Measurements from ENCODE around the gene CNNM4.
A peak's percentile ranks its signal among the peaks of the same experiment; 100 is the strongest.

Gene CNNM4

DNA sequence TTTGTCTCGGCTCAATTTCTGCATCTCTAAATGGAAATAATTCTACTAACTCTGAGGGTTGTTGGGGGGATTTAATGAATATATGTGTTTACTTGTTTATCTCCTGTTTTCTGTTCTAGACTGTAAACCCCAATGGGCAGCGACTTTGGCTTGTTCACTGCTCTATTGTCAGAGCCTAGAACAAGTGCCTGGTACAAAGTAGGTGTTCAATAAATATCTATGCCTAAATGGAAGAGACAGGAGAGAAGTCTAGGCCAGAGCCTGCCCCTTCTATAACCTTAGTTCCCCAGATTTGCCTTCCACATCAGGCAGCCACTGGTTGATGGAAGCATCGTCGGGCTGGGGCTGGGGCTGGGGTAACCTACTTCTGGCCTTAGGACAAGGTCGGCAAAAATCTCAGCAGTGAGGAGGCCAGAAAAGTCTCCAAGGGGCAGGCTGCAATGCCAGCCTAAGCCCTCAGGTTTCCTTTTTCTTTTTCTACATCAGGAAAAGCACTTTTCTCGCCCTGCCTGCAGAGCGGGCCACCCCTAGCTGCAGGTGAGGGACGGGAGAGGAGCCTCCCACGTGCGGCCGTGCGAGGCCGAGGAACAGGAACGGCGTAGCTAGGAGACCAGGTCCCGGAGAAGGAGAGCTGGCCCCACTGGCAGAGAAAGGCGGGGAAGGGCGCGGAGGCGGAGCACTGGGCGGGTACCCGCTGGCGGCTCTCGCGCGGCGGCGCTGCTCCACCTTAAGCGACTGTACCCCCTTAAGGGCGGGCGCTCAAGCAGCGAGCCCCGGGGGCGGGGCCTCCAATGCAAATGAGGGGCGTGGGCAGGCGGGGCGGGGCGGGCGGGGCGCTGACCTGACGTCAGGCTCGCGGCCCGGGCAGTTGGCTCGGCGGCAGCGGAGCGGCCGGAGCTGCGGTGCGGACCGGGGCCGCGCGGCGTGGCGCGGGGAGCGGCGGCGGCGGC lies at the start of gene CNNM4:
Gene CNNM4, plus strand, starts transcription at position 867 of the 950 bp plus-strand sequence. CDS start 98 bp downstream, outside the sequence.
- TF ChIP-seq, protein P1, sequence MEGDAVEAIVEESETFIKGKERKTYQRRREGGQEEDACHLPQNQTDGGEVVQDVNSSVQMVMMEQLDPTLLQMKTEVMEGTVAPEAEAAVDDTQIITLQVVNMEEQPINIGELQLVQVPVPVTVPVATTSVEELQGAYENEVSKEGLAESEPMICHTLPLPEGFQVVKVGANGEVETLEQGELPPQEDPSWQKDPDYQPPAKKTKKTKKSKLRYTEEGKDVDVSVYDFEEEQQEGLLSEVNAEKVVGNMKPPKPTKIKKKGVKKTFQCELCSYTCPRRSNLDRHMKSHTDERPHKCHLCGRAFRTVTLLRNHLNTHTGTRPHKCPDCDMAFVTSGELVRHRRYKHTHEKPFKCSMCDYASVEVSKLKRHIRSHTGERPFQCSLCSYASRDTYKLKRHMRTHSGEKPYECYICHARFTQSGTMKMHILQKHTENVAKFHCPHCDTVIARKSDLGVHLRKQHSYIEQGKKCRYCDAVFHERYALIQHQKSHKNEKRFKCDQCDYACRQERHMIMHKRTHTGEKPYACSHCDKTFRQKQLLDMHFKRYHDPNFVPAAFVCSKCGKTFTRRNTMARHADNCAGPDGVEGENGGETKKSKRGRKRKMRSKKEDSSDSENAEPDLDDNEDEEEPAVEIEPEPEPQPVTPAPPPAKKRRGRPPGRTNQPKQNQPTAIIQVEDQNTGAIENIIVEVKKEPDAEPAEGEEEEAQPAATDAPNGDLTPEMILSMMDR (IDR thresholded peaks at IDR 0.05; ENCODE audit: insufficient read depth, low read depth, low read length, missing control alignments), result no peak
- DNase-seq (ENCODE audit: low read depth), result peak; percentile 96
- H3K4me3 ChIP-seq (ENCODE audit: low read depth, low read length), result peak within 1 kb of the TSS; percentile 70

DNA sequence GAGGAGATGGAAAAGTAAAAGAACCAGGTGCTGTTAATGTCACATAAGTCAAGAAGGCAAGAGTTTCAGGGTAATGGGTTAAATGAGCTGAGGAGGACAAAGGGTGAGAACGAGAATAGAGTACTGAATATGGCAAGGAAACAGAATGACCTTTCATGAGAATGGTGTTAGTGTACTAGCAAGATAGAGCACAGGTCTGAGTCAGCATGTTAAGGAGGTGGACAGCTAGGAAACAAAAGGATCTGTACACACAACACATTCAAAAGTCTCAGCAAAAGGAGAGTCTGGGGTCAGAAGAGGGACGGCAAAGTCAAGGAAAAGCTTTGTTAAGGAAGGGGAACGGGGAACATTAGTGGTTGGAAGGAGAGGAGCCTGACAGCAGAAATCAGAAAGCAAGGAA lies 49.7 kb upstream of the CNNM4 start:
- no peak for DNase-seq (ENCODE audit: low read depth)
- TF ChIP-seq, protein P1 (IDR thresholded peaks at IDR 0.05; ENCODE audit: insufficient read depth, low read depth, low read length, missing control alignments), result no peak

DNA sequence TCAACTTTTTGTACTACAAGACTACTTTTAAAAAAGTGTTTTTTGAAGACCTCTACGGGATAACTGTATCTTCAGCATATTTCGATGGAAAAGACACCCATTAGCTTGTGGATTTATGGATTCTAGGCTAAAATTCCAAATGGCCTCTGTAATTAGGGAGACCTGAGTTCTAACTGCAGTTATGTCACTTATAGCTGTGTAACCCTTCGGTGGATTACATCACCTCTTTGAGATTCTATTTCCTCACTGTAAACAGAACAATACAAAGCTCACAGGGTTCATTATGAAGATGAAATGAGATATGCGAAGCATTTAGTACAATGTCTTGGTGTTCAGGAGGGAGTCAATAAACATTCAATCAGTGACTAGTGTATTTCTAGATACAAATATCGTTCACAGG lies 45.0 kb upstream of the CNNM4 start:
- no peak for DNase-seq (ENCODE audit: low read depth)
- H3K4me3 ChIP-seq (ENCODE audit: low read depth, low read length), result no peak overlapping the region
- TF ChIP-seq, protein P1 (IDR thresholded peaks at IDR 0.05; ENCODE audit: insufficient read depth, low read depth, low read length, missing control alignments), result no peak

More for the DNA sequence above, 49.7 kb upstream of the CNNM4 start:
- H3K4me3 ChIP-seq (ENCODE audit: low read depth, low read length), result no peak overlapping the region

DNA sequence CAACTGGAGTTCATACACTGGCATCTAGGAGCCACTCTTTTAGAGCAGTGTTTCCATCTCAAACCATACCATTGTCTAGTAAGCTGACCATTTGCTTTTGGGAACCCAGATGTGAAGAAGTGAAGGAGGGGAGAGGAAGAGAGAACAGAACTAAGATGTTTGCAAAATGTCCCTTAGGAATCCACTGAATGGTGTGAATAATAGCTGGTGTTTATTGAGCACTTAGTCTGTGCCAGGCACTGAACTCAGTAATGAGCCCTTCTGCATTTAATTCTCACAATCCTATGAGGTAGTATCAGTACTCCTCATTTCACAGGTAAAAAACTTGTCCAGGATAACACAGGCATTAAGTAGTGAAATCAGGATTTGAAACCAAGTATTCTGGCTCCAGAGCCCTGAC lies 44.3 kb upstream of the CNNM4 start:
- TF ChIP-seq, protein P1 (IDR thresholded peaks at IDR 0.05; ENCODE audit: insufficient read depth, low read depth, low read length, missing control alignments), result no peak
- no peak overlapping the region for H3K4me3 ChIP-seq (ENCODE audit: low read depth, low read length)
- DNase-seq (ENCODE audit: low read depth), result no peak

DNA sequence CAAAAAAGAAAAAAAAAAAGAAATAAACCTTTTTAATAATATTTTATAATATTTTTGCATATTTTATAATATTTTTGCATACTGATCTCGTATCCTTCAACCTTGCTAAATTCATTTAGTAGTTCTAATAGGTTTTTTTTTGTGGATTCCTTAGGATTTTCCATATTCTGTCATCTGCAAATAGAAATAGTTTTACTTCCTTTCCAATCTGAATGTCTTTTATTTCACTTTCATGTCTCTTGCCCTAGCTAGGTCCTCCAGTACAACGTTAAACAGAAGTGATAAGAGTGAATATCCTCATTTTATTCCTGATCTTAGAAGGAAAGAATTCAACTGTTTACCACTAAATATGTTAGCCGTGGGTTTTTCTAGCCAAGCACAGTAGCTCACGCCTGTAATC lies 34.6 kb upstream of the CNNM4 start:
- TF ChIP-seq, protein P1 (IDR thresholded peaks at IDR 0.05; ENCODE audit: insufficient read depth, low read depth, low read length, missing control alignments), result no peak
- no peak overlapping the region for H3K4me3 ChIP-seq (ENCODE audit: low read depth, low read length)
- DNase-seq (ENCODE audit: low read depth), result no peak

DNA sequence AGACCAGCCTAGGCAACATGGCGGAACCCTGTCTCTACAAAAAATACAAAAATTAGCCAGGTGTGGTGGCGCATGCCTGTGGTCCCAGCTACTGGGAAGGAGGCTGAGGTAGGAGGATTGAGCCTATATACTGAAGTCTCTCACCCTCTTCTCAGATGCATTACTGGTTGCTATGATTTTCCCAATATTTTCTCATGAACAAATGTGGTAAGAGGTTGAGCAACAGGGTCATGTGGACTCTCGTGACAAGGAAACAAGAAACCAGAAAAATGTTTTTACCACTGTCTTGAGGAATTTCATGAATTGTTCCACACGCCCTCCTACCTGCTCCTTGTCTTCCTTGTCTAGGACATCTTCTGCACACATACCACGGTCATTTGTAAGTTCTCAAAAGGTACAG lies 33.3 kb upstream of the CNNM4 start:
- TF ChIP-seq, protein P1 (IDR thresholded peaks at IDR 0.05; ENCODE audit: insufficient read depth, low read depth, low read length, missing control alignments), result no peak
- no peak for DNase-seq (ENCODE audit: low read depth)
- no peak overlapping the region for H3K4me3 ChIP-seq (ENCODE audit: low read depth, low read length)
